Epithelial cell of esophagus (primary cell): Measurements from ENCODE around the gene LRIG1.

Source experiments
- DNase-seq: peaks from one replicate; pipeline ENCODE4 v3.0.0; 2010; ENCODE audit warnings: low read depth
- H3K4me3 ChIP-seq: 2 replicates; pipeline ENCODE4 v1.5.1; 2011; ENCODE audit warnings: mild to moderate bottlenecking, low read length, control low read depth
- CTCF ChIP-seq: IDR thresholded peaks from 2 replicates; pipeline ENCODE4 v1.5.1; 2011; ENCODE audit warnings: low read depth, mild to moderate bottlenecking, low read length, control low read depth, inconsistent platforms; ENCODE audit not compliant: insufficient read depth; ENCODE audit errors: missing control alignments

LRIG1 gene

GRCh38 chr3:66444146-66444644 is 56.6 kb downstream of the LRIG1 start:
- H3K4me3 ChIP-seq, result no peak overlapping the region
- TF ChIP-seq CTCF, result no peak
- DNase-seq, result no peak

GRCh38 chr3:66443118-66443803 is 57.6 kb downstream of the LRIG1 start:
- no peak overlapping the region for H3K4me3 ChIP-seq
- DNase-seq, result no peak
- TF ChIP-seq CTCF, result no peak

GRCh38 chr3:66442254-66443117 is 58.3 kb downstream of the LRIG1 start:
- no peak for TF ChIP-seq CTCF
- peak; percentile 83 for DNase-seq
- no peak overlapping the region for H3K4me3 ChIP-seq

GRCh38 chr3:66441692-66442091 is 59.1 kb downstream of the LRIG1 start:
- DNase-seq, result no peak
- TF ChIP-seq CTCF, result no peak
- no peak overlapping the region for H3K4me3 ChIP-seq

GRCh38 chr3:66441129-66441528 is 59.7 kb downstream of the LRIG1 start:
- peak; percentile 86 for DNase-seq
- TF ChIP-seq CTCF, result no peak
- no peak overlapping the region for H3K4me3 ChIP-seq

- DNase-seq, result no peak
These were observed 61.0 kb downstream of the LRIG1 start for GRCh38 chr3:66439666-66440344.

More at GRCh38 chr3:66439666-66440344, 61.0 kb downstream of the LRIG1 start:
- no peak overlapping the region for H3K4me3 ChIP-seq
- no peak for TF ChIP-seq CTCF
